ENCODE data around the gene FGF8.

DNA sequence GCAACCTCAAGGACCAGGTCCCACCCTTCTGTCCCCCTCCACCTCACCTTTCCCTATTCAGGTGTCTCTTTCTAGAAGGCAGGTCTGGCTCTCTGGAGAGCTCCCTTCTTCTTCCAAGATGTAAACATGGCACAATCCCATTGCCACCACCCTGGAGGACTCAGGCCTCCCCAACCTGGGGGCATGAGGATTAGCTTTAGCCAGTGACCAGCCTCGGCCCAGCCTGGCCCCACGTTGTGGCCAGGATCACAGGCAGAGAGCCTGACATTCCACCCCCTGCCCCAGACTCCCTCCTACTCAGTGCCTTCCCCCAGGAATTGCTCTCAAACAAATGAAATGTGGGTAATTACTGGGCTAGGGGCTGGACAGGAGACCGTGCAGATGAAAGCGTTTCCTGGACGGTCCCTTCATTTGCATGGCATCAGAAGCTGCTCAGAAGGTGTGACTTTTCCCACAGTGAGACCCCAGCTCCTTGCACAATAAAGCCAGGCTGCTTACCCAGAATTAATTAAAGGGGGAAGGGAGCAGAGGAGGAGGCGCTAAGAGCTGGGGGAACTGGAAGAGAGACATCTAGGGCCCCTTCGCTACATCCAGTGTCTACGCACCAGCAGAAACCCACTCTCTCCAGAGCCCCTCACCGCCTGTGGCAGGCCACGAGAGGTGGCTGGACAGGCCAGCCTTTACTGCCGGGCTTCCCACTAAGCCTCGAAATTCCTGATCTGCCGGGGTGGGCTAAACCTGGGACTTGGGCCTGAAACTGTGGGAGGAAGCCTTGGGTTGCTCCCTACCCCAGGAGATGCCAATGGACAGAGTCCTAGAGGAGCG is 7.7 kb downstream of the FGF8 start:
- TF ChIP-seq GATA3 (IDR thresholded peaks at IDR 0.05; ENCODE audit: low read depth, low read length) (no peak), GATA2 (IDR thresholded peaks at IDR 0.05; ENCODE audit: low read depth, low read length) (no peak)
